DND-41 (cell line): ENCODE data around the gene RARG.

Experiments used
- ATAC-seq: fragments of 200-7000 bp; cut with Tn5 transposase; 3 replicates; pipeline ENCODE4 v1.9.1; 2021; ENCODE audit warnings: low read depth; ENCODE audit not compliant: insufficient read depth
- DNase-seq: peaks from one replicate; pipeline ENCODE4 v3.0.0-alpha.2; 2020
- H2AFZ ChIP-seq: 2 replicates; pipeline ENCODE4 v1.6.0; 2012; ENCODE audit warnings: low read depth, low read length
- H3K27ac ChIP-seq: 2 replicates; pipeline ENCODE4 v1.5.1; 2012; ENCODE audit warnings: low read length, inconsistent platforms
- H3K27me3 ChIP-seq: fragments of 200-600 bp; sonication (generic); 2 replicates; pipeline ENCODE4 v1.6.0; 2012; ENCODE audit warnings: low read length, mild to moderate bottlenecking, inconsistent platforms; ENCODE audit not compliant: insufficient read depth, poor library complexity
- H3K36me3 ChIP-seq: 2 replicates; pipeline ENCODE4 v1.5.1; 2012; ENCODE audit warnings: low read length, inconsistent platforms; ENCODE audit not compliant: insufficient read depth
- H3K4me1 ChIP-seq: 2 replicates; pipeline ENCODE4 v1.5.1; 2012; ENCODE audit warnings: mild to moderate bottlenecking, low read length; ENCODE audit not compliant: insufficient read depth
- H3K4me2 ChIP-seq: 2 replicates; pipeline ENCODE4 v1.6.0; 2012; ENCODE audit warnings: mild to moderate bottlenecking, moderate library complexity, low read length, inconsistent platforms; ENCODE audit not compliant: insufficient read depth
- H3K4me3 ChIP-seq, 2 experiments: fragments of 200-600 bp in 1 of 2; shearing (Covaris generic) in 1 of 2; 2 replicates each; pipeline ENCODE4 v1.5.1; 2012 to 2016; ENCODE audit warnings: inconsistent platforms in 2 of 2, low read length in 2 of 2, mild to moderate bottlenecking in 2 of 2, low read depth in 1 of 2, moderate library complexity in 1 of 2
- H3K79me2 ChIP-seq: 2 replicates; pipeline ENCODE4 v1.6.0; 2012; ENCODE audit warnings: low read length, inconsistent platforms; ENCODE audit not compliant: insufficient read depth
- H3K9ac ChIP-seq: 2 replicates; pipeline ENCODE4 v1.6.0; 2012; ENCODE audit warnings: low read depth, mild to moderate bottlenecking, inconsistent platforms, low read length, moderate library complexity
- H3K9me3 ChIP-seq: 2 replicates; pipeline ENCODE4 v1.5.1; 2012; ENCODE audit warnings: low read length, moderate library complexity, mild to moderate bottlenecking, inconsistent platforms; ENCODE audit not compliant: insufficient read depth, severe bottlenecking
- H4K20me1 ChIP-seq: 2 replicates; pipeline ENCODE4 v1.6.0; 2012; ENCODE audit warnings: low read length; ENCODE audit not compliant: insufficient read depth
- EZH2 ChIP-seq: IDR thresholded peaks from 3 replicates; pipeline ENCODE4 v1.6.1; 2012; ENCODE audit warnings: borderline replicate concordance, low read depth, mild to moderate bottlenecking, moderate library complexity, low read length, inconsistent platforms; ENCODE audit not compliant: severe bottlenecking
- TF ChIP-seq, protein P1 (sequence below): IDR thresholded peaks from 2 replicates; pipeline ENCODE4 v1.5.1; 2012; ENCODE audit warnings: borderline replicate concordance, low read length, moderate library complexity, mild to moderate bottlenecking; ENCODE audit not compliant: poor library complexity, severe bottlenecking; ENCODE audit errors: extremely low read depth

Gene RARG

DNA sequence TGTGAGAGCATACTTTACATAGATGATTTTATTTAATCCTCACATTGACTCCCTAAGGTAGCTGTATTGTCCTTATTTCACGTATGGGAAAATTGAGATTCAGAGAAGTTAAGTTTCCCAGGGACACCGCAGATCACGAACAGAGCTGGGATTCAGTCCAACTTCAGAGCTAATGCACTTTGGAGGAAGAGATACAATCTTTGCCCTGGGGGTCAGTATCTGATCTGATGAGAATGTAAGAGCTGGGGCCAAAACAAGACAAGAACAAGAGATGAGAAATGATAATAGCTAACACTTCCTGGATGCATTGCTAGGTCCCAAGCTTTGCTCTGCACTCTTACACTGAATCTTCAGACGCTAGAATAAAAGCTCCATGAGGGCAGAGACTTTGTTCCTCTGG is 45.3 kb downstream of the RARG start:
- peaks cover 86% of the 10 kb centered on the region for H3K36me3 ChIP-seq

DNA sequence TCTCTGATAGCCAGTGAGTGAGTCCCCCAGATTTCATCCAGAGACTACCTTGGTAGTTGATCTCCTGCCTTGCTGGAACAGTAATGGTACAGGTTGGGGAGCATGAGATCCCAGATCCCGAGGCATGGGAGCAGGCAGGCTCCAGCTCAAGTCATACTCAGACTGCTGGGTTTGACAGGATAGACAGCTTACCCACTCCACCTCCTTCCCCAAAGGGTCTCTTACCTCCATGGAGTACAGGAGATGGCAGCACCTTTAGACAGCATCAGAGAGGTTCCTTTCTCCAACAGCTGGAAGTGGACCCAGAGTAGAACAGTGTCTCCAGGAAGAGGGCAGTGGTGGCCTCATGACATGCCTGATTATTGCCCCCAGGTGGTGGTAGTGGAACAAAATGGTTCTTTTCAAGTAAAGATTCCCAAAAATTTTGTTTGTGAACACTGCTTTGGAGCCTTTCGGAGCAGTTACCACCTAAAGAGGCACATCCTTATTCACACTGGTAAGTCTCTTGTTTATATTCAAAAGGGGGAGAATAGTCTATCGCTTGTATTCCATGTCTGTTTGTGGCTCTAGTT is 46.3 kb downstream of the RARG start:
- ATAC-seq: no peak
- no peak overlapping the region for H3K4me3 ChIP-seq
- peaks cover 40% of the 10 kb centered on the region for H3K79me2 ChIP-seq
- H3K9ac ChIP-seq: no peak overlapping the region
- TF ChIP-seq, protein P1, sequence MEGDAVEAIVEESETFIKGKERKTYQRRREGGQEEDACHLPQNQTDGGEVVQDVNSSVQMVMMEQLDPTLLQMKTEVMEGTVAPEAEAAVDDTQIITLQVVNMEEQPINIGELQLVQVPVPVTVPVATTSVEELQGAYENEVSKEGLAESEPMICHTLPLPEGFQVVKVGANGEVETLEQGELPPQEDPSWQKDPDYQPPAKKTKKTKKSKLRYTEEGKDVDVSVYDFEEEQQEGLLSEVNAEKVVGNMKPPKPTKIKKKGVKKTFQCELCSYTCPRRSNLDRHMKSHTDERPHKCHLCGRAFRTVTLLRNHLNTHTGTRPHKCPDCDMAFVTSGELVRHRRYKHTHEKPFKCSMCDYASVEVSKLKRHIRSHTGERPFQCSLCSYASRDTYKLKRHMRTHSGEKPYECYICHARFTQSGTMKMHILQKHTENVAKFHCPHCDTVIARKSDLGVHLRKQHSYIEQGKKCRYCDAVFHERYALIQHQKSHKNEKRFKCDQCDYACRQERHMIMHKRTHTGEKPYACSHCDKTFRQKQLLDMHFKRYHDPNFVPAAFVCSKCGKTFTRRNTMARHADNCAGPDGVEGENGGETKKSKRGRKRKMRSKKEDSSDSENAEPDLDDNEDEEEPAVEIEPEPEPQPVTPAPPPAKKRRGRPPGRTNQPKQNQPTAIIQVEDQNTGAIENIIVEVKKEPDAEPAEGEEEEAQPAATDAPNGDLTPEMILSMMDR: peak; percentile 8
- TF ChIP-seq EZH2: no peak
- H3K36me3 ChIP-seq: peaks cover 79% of the 10 kb centered on the region
- H3K27ac ChIP-seq: no peak overlapping the region
- H3K4me2 ChIP-seq: no peak overlapping the region
- peaks cover 29% of the 10 kb centered on the region for H3K4me1 ChIP-seq
- DNase-seq: no peak
- H4K20me1 ChIP-seq: peaks cover 27% of the 10 kb centered on the region
- H3K9me3 ChIP-seq: no peaks in the 10 kb centered on the region
- no peak overlapping the region for H2AFZ ChIP-seq
- H3K27me3 ChIP-seq: no peaks in the 10 kb centered on the region

More for the DNA sequence above, 45.3 kb downstream of the RARG start:
- no peak for TF ChIP-seq EZH2
- TF ChIP-seq, protein P1: no peak
- Histone ChIP-seq H3K4me3 (no peak overlapping the region), H3K27me3 (no peaks in the 10 kb centered on the region), H3K4me2 (no peak overlapping the region), H3K27ac (no peak overlapping the region), H3K4me1 (peaks cover 23% of the 10 kb centered on the region), H2AFZ (no peak overlapping the region), H3K9me3 (no peaks in the 10 kb centered on the region), H4K20me1 (peaks cover 28% of the 10 kb centered on the region), H3K9ac (no peak overlapping the region), H3K79me2 (peaks cover 31% of the 10 kb centered on the region)
- ATAC-seq (no peak), DNase-seq (no peak)

DNA sequence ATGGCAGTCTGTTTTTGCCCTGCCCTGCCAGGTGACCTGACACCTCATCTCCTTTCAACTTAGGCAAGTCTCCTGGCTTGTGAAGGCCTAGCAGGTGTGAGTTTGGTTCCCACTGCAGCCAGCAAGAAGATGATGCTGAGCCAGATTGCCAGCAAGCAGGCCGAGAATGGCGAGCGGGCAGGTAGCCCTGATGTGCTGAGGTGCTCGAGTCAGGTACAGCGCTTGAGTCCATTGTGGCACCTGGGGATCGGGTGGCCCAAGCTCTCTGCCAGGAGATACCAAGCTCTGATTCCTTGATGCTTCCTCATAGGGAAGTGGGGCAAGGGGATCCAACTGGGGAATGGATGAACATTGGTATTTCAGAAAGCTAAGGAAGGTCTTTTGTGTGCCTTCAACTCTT is 47.2 kb downstream of the RARG start:
- ATAC-seq: no peak
- TF ChIP-seq EZH2: no peak
- Histone ChIP-seq H2AFZ (no peak overlapping the region), H3K79me2 (peaks cover 42% of the 10 kb centered on the region), H3K4me2 (no peak overlapping the region), H3K4me1 (peaks cover 31% of the 10 kb centered on the region), H3K27ac (no peak overlapping the region), H3K4me3 (no peak overlapping the region), H3K9ac (no peak overlapping the region), H3K27me3 (no peaks in the 10 kb centered on the region), H3K9me3 (no peaks in the 10 kb centered on the region), H3K36me3 (peaks cover 79% of the 10 kb centered on the region), H4K20me1 (peaks cover 27% of the 10 kb centered on the region)
- DNase-seq: no peak

DNA sequence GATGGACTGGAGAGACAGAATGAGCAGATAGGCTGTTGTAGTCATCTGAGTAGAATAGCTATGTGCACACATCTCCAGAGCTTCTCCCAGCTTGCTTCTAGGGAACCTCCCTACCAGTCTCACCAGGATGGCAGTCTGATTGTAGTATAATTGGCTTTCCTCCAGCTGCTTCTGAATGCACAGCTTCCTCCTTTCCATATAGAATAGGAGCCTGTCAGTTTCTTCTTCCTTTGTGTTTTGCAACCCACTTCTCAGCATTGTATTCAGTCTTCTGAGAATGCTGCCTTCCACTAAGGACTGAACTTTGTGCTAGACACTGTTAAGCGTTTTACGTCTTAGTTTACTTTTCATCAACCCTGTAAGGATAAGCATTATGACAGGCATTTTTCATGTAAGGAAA is 49.1 kb downstream of the RARG start:
- Histone ChIP-seq H3K36me3 (peaks cover 65% of the 10 kb centered on the region), H4K20me1 (peaks cover 24% of the 10 kb centered on the region), H3K4me3 (peak overlapping the region in 1 of 2 experiments; percentile 92; a peak in 2 of 4 replicates), H3K4me2 (peak overlapping the region; percentile 100), H2AFZ (no peak overlapping the region), H3K9ac (peak overlapping the region; percentile 2; the same call in 1 of the 2 replicates), H3K4me1 (peaks cover 43% of the 10 kb centered on the region), H3K27ac (no peak overlapping the region), H3K27me3 (no peaks in the 10 kb centered on the region), H3K79me2 (peaks cover 46% of the 10 kb centered on the region), H3K9me3 (no peaks in the 10 kb centered on the region)
- TF ChIP-seq EZH2: no peak
- TF ChIP-seq, protein P1: no peak
- no peak for ATAC-seq
- no peak for DNase-seq
